SU-DHL-6 (cell line): ENCODE results near the gene EPAS1.
"Not testable (repeated sequence)": the region's sequence is repeated elsewhere in the genome, so short reads cannot be mapped to it uniquely, and the experiment has no call there.

Source experiments
- H2AFZ ChIP-seq: fragments of 200-600 bp; sonication (generic); 2 replicates; pipeline ENCODE4 v1.6.1; 2014; ENCODE audit warnings: low read depth, mild to moderate bottlenecking, moderate library complexity, mixed read lengths, antibody characterized with exemption, low read length; ENCODE audit not compliant: severe bottlenecking
- H3F3A ChIP-seq: fragments of 200-600 bp; shearing (Covaris generic); 2 replicates; pipeline ENCODE4 v1.6.0; 2016; ENCODE audit warnings: antibody characterized with exemption, mild to moderate bottlenecking; ENCODE audit not compliant: insufficient read depth
- H3K27ac ChIP-seq: fragments of 200-600 bp; sonication (generic); 2 replicates; pipeline ENCODE4 v1.5.1; 2016; ENCODE audit warnings: low read depth, mild to moderate bottlenecking, low read length, moderate library complexity, mixed read lengths
- H3K27me3 ChIP-seq: fragments of 200-600 bp; sonication (generic), shearing (Covaris generic); 2 replicates; pipeline ENCODE4 v1.6.0; 2014; ENCODE audit warnings: mild to moderate bottlenecking, low read length
- H3K36me3 ChIP-seq: fragments of 200-600 bp; sonication (generic); 2 replicates; pipeline ENCODE4 v1.6.1; 2014; ENCODE audit warnings: mild to moderate bottlenecking, low read length, mixed read lengths
- H3K4me2 ChIP-seq: fragments of 300-600, 200-600 bp; shearing (Covaris generic), sonication (generic); 2 replicates; pipeline ENCODE4 v1.6.0; 2014; ENCODE audit warnings: low read length, low read depth, mild to moderate bottlenecking; ENCODE audit not compliant: poor library complexity, severe bottlenecking
- H3K4me3 ChIP-seq: fragments of 200-600 bp; sonication (generic); 2 replicates; pipeline ENCODE4 v1.5.1; 2014; ENCODE audit warnings: antibody characterized with exemption, low read length, mild to moderate bottlenecking, mixed read lengths; ENCODE audit not compliant: insufficient read depth, poor library complexity, severe bottlenecking
- H3K79me2 ChIP-seq: fragments of 200-600 bp; sonication (generic); 2 replicates; pipeline ENCODE4 v1.6.1; 2014; ENCODE audit warnings: mild to moderate bottlenecking, low read length, moderate library complexity; ENCODE audit not compliant: insufficient read depth
- H3K9ac ChIP-seq: fragments of 200-600 bp; sonication (generic); 2 replicates; pipeline ENCODE4 v1.7.0; 2014; ENCODE audit warnings: mild to moderate bottlenecking, low read length
- H3K9me2 ChIP-seq: fragments of 200-600 bp; sonication (generic); replicated peaks from 2 replicates; pipeline ENCODE4 v1.6.1; 2014; ENCODE audit warnings: low read length; ENCODE audit not compliant: insufficient read depth
- H3K9me3 ChIP-seq: fragments of 200-600 bp; sonication (generic); 2 replicates; pipeline ENCODE4 v1.6.1; 2014; ENCODE audit warnings: low read length, mixed read lengths; ENCODE audit not compliant: insufficient read depth
- H4K20me1 ChIP-seq: fragments of 200-600 bp; sonication (generic); 2 replicates; pipeline ENCODE4 v1.6.1; 2014; ENCODE audit warnings: low read depth, mild to moderate bottlenecking, antibody characterized with exemption, low read length, moderate library complexity, mixed read lengths
- CTCF ChIP-seq: fragments of 200-600 bp; sonication (generic); IDR thresholded peaks from one replicate; pipeline ENCODE4 v1.5.1; 2017; ENCODE audit warnings: antibody characterized with exemption, mild to moderate bottlenecking, low read length, moderate library complexity; ENCODE audit not compliant: insufficient read depth, poor library complexity, severe bottlenecking
- EZH2phosphoT487 ChIP-seq: fragments of 200-600 bp; sonication (generic), shearing (Covaris generic); conservative IDR thresholded peaks from 2 replicates; pipeline ENCODE4 v1.6.1; 2018; ENCODE audit warnings: mild to moderate bottlenecking, antibody characterized with exemption, low read length, moderate library complexity, mixed read lengths

EPAS1 gene

GRCh38 chr2:46393865-46394264, 96.7 kb downstream of the EPAS1 start:
- H3K9me3 ChIP-seq = no peaks in the 10 kb centered on the region
- no peaks in the 10 kb centered on the region for H3K79me2 ChIP-seq
- H3K4me2 ChIP-seq = no peak overlapping the region
- no peaks in the 10 kb centered on the region for H3K27me3 ChIP-seq
- no peak overlapping the region for H3K9ac ChIP-seq
- H3K36me3 ChIP-seq = no peaks in the 10 kb centered on the region
- H3K9me2 ChIP-seq = no peaks in the 10 kb centered on the region
- H3K27ac ChIP-seq = no peak overlapping the region
- H3K4me3 ChIP-seq = no peak overlapping the region
- no peaks in the 10 kb centered on the region for H3F3A ChIP-seq
- no peaks in the 10 kb centered on the region for H4K20me1 ChIP-seq
- no peak overlapping the region for H2AFZ ChIP-seq
- no peak for TF ChIP-seq CTCF
- TF ChIP-seq EZH2phosphoT487 = no peak

GRCh38 chr2:46394649-46395510, 97.7 kb downstream of the EPAS1 start:
- Histone ChIP-seq H3K4me2 (no peak overlapping the region), H3F3A (no peaks in the 10 kb centered on the region), H3K9ac (no peak overlapping the region), H3K9me2 (no peaks in the 10 kb centered on the region), H3K27ac (no peak overlapping the region), H2AFZ (no peak overlapping the region), H3K27me3 (no peaks in the 10 kb centered on the region), H3K36me3 (no peaks in the 10 kb centered on the region), H3K4me3 (no peak overlapping the region), H4K20me1 (no peaks in the 10 kb centered on the region), H3K9me3 (no peaks in the 10 kb centered on the region), H3K79me2 (no peaks in the 10 kb centered on the region)
- TF ChIP-seq EZH2phosphoT487 = no peak
- TF ChIP-seq CTCF = no peak

GRCh38 chr2:46395730-46396129, 98.5 kb downstream of the EPAS1 start:
- H2AFZ ChIP-seq, H3K27me3 ChIP-seq, H3K27ac ChIP-seq, H3K79me2 ChIP-seq, H3K9me3 ChIP-seq, H3K4me2 ChIP-seq, H3K9ac ChIP-seq, H3K4me3 ChIP-seq, H3K9me2 ChIP-seq, H3F3A ChIP-seq, H3K36me3 ChIP-seq, H4K20me1 ChIP-seq: not testable (repeated sequence)

- H4K20me1 ChIP-seq = no peaks in the 10 kb centered on the region
- TF ChIP-seq CTCF (no peak), EZH2phosphoT487 (no peak)
- H3K4me2 ChIP-seq = no peak overlapping the region
- no peaks in the 10 kb centered on the region for H3K36me3 ChIP-seq
- H3K9me2 ChIP-seq = no peaks in the 10 kb centered on the region
- H3K9ac ChIP-seq = no peak overlapping the region
- no peak overlapping the region for H3K27ac ChIP-seq
- no peak overlapping the region for H2AFZ ChIP-seq
- no peaks in the 10 kb centered on the region for H3K79me2 ChIP-seq
- no peaks in the 10 kb centered on the region for H3K9me3 ChIP-seq
- no peaks in the 10 kb centered on the region for H3F3A ChIP-seq
- no peak overlapping the region for H3K4me3 ChIP-seq
- no peaks in the 10 kb centered on the region for H3K27me3 ChIP-seq
Observed at GRCh38 chr2:46400016-46400415, 102.8 kb downstream of the EPAS1 start.
